HG03520 (cell line): ENCODE results near the gene ITPKB.
A peak's percentile ranks its signal among the peaks of the same experiment; 100 is the strongest.
"Not testable (repeated sequence)": the region's sequence is repeated elsewhere in the genome, so short reads cannot be mapped to it uniquely, and the experiment has no call there.

ENCODE experiments used
- ATAC-seq: cut with Tn5 transposase; IDR thresholded peaks from one replicate; pipeline ENCODE4 v1.9.1; 2021; ENCODE audit warnings: mild to moderate bottlenecking, moderate library complexity; ENCODE audit not compliant: unreplicated experiment

Gene ITPKB

DNA sequence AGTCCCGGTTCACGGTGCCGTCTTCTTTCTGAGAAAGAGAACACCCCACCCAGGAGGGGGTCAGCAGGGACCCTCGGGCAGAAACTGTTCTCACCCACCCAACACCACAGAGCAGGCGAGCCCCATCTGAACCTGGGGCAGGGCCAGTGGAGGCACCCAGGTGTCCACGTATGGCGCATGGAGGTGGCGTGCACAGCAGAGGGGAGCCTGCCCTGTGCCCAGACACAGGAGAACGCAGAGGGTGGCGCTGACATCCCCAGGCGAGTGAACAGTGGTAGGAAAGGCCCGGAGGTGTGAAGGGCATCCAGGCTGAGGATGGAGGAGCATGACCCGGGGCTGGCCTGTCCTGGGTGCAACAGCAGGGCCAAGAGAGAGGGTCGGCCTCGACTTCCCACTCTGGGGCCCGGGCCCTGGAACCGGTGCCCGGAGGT is 99.4 kb downstream of the ITPKB start:
- no peak for ATAC-seq

DNA sequence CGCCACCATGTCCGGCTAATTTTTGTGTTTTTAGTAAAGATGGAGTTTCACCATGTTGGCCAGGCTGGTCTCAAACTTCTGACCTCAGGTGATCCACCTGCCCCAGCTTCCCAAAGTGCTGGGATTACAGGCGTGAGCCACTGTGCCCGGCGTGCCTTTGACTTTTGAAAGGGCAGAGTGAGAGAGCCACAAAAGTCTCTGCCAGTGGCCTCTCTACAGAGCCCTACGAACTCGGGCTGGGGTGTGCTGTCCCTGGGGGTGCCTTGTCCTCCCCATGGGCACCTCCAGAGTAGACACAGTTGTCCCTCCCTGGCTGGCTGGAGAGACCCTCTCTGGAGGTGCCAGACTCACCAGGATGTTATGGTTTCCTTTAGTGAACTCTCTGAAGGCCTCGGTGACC is 99.9 kb downstream of the ITPKB start:
- ATAC-seq, result not testable (repeated sequence)

DNA sequence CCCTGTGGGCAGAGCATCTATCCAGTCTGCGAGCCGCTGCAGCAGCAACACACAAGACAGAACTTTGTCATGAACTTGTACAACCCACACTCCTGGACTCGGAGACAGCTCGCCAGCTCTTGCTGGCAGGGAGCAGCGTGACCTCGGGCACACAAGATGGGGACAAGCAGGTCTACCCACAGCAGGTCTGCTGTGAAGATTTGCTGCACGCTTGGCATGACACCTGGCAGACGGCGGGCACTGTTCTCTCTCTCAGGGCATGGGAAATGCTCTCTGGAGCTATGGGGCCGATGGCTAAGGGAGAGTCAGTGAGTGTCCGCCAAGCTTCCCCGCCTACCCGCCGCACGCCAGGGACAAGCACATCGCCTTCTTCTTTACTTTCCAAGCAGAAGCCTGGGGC is 100.5 kb downstream of the ITPKB start:
- no peak for ATAC-seq

DNA sequence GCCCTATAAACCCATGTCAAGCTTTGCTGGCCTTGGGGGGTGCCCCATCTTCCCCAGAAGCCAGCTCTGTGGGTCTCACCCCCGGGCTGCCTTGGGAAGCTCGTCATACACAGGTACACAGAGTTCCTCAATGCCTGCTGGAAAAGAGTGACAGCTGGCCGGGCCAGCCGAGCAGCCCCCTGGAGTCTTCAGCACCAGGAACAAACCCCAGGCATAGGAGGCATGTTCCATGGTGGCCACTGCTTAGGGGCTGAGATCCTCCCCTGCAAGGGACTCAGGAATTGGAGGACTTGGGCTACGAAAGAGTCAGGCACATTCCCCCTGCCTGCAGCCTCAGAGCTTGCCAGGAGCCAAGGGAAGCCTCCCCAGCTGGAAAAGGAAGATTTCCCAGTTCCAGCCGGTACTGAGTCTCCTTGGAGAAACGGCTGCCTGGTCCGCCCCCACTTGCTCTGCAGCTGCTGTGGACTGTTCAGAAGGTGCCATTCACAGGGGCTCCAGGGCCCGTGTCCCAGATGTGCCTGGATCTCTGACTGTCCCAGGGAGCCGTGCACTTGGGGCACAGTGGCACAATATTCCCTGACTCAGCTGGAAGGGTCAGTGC is 101.0 kb downstream of the ITPKB start:
- no peak for ATAC-seq

DNA sequence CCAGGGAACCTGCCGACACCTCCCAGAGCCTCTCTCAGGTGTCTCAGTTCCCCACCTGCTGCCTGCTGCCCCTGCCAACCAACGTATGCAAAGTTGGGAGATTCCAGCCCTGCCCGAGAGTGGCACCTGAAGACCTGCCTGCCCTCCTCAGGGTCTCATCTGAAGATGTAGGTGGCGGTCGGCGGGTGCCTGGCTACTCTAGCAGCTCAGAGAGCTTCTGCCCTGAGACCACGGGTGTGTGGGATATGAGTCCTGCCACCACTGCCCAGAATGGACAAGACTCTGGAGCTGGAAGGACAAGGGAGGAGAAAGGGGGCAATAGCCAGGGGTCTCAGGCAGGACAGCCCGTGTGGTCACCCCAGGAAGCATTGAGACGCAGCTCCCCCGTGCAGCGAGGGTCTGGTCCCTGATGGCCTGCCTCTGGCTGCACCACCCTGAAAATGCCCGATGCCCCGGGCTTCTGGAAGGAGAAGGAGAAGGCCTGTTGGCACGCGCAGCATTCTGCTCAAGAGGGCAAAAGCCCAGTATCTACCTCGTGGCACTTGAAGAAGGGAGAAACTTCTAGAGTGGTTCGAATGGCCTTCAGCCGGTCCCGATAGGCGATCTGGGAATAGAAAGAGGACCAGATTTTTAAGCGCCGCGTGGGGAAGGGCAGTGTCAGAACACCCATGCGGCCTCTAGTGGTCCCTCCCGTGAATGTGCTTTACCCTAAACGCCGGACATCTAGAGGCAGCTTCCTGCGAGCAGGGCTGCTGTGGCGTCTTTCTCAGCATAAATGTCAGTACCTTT is 101.7 kb downstream of the ITPKB start:
- no peak for ATAC-seq

DNA sequence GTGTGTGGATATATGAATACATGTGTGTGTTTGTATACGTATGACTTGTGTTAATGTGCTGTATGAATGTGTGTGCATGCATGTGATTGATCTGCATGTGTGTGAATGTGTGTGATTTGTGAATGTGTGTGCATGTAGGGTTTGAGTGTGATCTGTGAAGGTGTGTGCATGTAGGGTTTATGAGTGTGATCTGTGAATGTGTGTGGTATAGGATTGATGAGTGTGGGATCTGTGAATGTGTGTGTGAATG is 102.3 kb downstream of the ITPKB start:
- ATAC-seq, result no peak

DNA sequence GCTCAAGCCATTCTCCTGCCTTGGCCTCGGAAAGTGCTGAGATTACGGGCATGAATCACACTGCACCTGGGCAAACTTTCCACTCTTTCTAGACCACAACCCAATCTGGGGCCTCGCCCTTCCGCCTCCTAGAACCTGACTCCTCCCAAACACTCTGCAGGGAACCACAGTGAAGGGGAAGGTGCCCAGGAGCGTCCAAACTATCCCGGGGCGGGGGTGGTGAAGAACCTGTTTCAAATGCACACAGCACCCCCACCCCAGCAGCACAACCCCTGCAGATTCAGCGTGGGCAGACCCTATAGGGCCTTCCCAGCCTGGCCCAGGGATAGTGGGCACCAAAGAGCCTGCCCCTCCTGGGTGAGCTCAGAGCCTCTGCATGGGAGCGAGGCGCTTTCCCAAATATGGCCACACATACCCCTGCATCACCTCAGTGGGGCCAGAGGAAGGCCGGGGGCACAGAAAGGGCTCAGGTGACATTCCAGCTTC is 103.6 kb downstream of the ITPKB start:
- no peak for ATAC-seq

DNA sequence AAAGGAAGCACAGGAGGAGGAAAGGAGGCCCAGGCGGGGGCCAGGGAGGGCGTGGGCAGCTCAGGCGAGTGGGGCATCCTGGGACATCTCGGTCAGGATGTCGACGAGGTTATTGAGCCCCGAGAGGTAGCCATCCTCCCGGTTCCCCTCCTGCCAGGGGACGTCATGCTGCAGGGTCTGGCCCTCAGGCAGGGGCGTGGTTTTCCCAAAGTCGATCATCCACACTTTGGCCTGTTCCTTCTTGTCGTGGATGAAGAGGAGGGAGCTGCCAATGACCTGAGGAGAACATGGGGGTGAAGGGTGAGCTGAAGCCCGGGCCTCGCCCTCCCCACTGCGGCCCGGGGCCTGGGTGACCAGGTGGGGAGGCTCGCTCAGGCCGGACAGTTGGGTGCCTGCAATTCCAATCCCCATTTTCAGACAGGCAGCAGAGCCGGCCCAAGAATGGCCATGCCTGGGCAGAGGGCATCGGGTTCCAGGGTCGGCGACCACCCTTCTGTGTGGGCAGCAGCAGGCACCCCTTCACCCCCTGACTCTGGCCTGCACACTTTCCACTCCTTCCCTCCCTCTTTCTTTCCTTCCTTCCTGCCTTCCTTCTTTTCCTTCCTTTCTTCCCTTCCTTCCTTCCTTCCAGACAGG is 104.4 kb downstream of the ITPKB start:
- no peak for ATAC-seq

DNA sequence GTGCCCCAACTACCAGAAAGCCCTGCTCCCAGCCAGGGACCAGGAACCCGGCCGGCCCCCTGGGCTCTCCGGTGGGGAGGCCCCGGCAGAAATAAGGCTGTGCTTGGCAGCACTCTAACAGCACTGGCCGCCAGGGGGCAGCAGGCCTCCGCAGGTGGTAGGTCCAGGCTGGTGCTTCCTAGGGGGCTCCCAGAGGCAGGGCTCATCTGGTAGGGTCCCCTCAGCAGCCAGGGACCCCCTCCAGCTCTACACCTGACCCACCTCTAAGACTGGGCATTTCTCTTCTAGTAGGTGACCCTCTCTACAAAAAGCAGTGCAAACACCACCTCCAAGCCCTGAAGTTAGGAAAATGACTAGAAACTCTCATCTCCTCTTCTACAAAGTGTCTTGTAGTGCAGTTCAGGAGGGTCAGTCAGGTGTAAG is 104.9 kb downstream of the ITPKB start:
- ATAC-seq, result peak; percentile 72

DNA sequence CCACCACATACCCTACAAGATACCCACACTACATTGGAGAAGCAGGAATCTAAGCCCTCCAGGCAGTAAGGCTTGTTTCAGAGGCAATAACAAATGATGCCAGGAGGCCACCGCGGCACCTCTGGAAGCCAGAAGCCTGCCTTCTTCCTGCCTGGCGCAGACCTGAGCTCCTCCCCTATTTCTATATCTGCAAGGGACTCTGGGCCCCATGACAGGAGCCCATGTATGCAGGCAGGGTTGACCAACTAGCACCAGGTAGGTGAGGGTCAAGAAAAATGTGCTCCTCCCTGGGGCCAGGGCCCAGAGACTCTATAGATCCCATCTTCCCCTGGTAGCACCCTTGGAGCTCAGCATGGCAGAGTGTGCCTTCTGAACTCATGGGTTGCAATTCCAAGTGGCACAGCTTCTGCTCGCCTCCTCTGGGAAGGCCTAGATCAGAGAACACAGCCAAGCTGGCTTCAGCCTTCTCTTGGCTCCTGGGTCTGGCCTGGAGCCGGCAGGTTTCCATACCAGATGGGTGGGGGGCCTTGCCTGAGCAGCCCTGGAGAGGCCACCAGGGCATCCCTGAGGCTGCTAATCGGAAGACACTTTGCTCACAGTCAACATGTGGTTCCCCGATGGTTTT is 105.4 kb downstream of the ITPKB start:
- no peak for ATAC-seq

DNA sequence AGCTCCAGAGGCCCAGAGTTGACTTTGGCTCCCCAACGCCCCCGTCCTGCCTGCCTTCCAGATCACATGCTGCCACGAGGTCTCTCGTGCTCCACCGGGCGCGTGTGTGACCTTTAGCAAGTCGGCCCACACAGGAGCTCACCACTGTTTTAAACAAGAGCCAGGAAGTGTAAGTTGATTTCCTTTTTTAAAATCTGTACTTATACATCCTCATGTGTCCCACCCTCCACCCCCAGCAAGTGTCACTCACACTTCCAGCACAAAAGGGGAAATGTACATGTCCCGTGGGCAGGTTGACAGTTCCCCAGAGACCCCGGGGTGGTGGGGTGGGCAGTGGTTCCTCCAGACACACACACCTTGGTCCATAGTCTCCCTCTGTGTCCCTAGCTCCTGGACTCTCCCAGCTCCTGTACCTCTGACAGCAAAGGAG is 106.1 kb downstream of the ITPKB start:
- no peak for ATAC-seq

DNA sequence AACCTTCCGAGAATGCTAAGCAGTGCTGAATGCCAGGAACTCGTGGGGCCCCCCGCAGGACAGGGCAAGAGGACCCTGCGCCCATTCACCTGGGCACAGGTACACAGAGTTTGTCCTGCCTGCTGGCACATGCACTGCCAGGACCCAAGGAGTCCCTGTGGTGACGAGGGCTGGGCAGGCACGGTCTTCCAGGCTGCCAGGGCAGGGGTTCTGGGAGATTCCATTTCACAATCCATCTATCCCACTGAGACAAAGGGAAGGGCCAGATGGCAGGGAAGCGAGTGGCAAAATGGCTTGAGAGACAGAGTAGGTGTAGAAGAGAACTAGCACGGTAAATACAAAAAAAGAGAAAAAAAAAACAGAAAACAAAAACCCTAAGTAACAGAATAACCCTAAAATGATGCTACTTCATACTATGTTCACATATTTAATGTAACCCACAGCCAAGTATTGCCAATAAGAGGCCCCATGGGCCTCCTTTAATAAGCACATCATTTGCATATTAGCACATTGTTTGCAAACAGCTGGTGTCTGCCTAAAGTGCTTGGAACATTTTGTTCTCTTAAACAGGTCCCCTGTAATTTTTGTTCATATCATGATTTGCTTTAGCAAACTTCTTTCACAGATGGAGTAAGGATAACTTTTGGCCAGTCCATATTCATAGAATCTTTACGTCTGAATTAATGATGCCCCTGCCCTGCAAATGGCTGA is 106.8 kb downstream of the ITPKB start:
- ATAC-seq, result no peak

DNA sequence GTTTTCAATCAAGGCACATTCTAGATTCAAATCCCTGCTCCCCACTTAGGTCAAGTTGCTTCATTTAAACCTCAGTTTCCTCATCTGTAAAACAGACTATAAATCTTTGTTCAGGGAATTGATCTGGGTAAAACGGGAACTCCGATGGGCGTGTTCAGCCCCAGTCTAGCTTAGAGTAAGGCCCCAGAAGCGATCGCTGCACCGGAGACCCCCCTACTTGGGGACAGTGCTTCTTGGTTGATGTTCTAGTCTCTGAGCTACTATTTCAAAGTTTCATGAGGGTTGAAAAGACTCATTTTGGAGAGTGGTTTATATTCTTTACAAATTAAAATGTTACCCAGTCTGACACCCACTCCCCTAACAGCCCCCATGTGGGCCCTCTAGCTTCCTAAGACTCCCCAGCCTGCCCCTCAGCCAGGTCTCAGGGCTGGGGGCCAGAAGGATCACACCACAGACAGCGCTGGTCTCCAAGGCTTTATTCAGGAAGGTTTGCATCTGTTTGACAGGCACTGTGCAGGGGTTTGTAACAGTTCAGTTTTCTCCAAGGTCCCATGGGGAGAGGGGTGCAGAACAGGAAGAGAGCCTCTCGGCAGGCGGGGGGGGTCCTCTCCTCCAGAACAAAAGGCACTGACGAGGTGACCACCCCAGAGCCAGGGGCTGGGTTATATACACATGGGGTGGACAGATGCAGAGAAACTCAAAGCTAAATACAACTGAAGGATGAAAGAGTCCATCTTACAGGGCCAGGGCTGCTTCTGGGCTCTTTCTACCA is 107.7 kb downstream of the ITPKB start:
- ATAC-seq, result no peak

DNA sequence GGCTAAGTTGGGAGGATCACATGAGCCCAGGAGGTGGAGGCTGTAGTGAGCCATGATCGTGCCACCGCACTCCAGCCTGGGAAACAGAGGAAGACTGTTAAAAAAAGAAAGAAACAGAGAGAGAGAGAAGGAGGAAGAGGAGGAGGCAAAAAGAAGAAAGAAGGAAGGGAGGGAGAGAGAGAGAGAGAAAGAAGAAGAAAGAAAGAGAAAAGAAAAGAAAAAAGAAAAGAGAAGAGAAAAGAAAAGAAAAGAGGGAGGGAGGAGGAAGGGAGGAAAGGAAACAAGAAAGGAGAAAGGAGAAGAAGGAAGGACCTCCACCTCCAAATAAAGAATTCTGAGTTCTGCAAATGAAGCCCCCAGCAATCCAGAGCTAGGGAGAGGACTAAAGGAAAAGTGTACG is 108.5 kb downstream of the ITPKB start:
- no peak for ATAC-seq

DNA sequence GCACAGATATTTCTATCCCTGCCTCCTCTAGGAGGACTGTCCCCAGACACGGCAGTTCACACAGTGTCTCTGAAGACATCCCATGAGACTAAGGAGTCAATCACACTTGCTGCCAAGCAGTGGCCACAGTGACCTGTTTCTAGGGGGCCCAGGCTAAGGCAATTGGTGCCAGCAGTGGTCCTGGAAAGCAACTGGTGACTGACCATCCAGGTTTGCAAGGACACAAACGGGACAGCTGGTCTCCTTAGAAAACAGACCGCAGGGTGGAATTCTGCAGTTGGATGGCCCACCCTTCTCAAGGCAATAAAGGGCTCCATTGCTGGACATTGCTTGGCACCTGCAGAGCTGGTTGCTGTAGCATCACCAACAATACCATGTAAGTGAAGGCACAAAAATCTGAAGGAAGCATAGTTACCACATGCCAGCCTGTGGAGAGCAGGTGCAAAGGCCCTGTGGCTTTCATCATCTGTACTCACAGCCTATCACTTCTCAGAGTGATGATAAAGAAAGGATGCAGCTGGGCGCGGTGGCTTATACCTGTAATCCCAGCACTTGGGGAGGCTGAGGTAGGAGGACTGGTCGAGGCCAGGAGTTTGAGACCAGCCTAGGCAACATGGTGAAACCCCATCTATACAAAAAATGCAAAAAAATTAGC is 109.1 kb downstream of the ITPKB start:
- no peak for ATAC-seq

DNA sequence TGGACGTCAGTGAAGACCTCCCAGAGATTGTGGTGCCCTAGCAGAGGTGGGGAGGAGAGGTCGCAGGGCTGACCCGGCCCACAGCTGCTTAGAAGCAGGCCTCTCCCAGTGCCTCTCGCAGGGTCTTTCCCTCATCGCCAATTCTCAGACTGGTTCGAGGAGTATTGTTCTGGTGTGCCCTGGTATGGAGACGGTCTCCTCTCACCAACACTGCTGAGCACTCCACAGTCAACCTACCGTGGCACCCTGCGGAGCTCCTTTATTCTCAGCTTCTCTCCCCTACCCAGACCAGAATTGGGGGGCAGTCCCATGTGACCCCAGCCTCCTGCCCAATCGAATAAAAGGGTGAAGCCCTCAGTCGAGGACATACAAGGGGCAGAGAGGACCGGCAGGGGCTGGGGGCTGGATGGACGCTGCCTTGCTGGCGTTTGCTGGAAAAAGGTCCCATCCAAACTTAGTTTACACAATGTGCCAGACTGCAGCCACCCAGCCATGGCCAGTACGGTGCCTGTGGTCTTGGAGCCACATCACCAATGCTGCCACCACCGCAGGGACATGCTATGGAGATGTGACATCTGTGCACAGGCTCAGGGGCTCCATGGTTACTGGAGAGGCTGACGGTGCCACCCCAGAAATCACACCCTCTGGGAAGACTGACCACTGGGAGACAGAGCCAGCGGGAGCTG is 109.7 kb downstream of the ITPKB start:
- no peak for ATAC-seq

DNA sequence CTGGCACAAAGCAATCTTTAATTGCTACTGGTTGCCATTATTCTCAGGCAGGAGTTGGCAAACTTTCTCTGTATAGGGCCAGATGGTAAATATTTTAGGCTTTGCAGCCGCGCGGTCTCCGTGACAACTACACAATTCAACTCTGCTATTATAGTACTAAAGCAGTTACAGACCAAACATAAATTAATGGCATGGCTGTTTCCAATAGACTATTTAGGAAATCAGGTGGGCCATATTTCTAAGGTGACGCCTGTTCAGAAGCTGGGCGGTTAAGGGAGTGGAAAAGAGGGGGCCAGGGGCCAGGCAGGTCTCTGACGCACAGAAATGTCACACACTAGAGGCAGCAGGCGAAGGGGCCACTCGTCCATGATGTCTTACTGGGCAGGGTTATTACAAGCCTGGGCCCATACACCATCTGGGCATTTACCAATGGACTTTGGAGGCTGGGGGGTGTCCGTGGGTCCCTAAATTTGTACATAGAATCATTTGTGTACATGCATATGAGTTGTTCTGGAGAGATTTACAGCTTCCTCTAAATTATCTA is 110.4 kb downstream of the ITPKB start:
- ATAC-seq, result no peak

DNA sequence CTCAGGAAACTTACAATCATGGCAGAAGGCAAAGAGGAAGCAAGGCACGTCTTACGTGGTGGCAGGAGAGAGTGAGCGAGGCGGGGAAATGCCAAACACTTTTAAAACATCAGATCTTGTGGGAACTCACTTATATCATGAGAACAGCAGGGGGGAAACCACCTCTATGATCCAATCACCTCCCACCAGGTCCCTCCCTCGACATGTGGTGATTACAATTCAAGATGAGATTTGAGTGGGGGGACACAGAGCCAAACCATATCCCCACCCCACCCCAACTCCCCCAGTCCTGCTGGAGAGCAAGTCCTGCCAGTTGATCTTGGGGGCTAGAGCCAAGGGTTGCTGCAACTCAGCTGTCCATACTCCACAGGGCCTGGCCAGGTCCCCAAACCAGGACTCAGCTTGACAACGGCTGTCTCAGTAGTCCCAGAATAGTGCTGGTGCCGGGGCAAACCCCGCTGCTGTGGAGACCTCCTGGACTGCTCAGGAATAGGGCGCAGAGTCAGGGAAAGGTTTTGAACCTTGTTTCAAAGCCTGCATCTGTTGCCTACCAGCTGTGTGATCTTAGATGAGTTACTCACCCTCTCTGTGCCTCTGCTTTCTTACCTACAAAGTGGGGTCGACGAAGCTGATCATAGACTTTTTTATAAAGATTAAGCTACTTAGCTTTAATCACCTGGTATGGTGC is 111.0 kb downstream of the ITPKB start:
- no peak for ATAC-seq
